Measurements from ENCODE around the gene SYT2.
A peak's percentile ranks its signal among the peaks of the same experiment; 100 is the strongest.
"Not testable (repeated sequence)": the region's sequence is repeated elsewhere in the genome, so short reads cannot be mapped to it uniquely, and the experiment has no call there.

Gene SYT2

DNA sequence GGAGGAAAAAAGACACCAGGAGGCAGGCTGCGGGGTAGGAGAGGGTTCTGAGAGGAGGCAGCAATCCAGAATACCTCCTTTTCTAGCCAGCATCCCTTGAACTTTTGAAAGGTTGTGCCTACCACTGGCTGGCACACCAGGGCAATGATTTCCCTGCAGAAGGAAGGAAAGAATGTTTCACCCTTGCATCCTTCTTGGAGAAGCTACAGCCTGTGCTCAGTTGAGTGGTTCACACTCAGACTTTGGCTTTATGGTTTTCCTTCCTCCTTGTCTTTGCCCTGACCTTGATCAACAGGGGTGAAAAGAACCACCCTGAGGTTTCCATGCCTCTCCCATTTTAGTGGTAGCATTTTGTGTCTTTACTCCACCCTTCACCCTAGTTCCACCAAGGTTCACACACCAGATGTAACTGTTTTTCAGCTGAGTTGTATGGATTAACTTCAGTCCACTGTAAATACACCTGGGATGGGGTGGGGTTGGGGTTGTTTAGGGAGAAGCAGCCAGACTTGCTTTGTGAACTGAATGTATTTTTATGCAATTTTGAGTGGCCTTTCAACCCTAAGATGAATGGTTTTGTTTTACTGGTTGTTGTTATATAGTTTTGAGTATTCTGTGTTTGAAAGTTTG is 122.3 kb downstream of the SYT2 start:
- no peaks in the 10 kb centered on the region for H3K9me3 ChIP-seq (ENCODE audit: control insufficient read depth in 1 of 2, low read length in 2 of 2)
- peaks cover 17 to 26% of the 10 kb centered on the region in 2 donors for H3K36me3 ChIP-seq (ENCODE audit: control insufficient read depth in 1 of 2, insufficient read depth in 2 of 2, low read length in 2 of 2)
- H3K9ac ChIP-seq (ENCODE audit: low read depth in 1 of 2, low read length in 2 of 2) = no peak overlapping the region
- H3K4me3 ChIP-seq (ENCODE audit: low read depth in 1 of 2, low read length in 2 of 2) = no peak overlapping the region
- H3K27me3 ChIP-seq (ENCODE audit: control insufficient read depth in 1 of 2, insufficient read depth in 2 of 2, low read length in 2 of 2) = no peaks in the 10 kb centered on the region
- H3K27ac ChIP-seq (ENCODE audit: low read depth, low read length) = no peak overlapping the region
- H3K4me1 ChIP-seq (ENCODE audit: control insufficient read depth in 1 of 2, insufficient read depth in 2 of 2, low read length in 2 of 2) = peaks cover 0 to 13% of the 10 kb centered on the region in 2 donors

DNA sequence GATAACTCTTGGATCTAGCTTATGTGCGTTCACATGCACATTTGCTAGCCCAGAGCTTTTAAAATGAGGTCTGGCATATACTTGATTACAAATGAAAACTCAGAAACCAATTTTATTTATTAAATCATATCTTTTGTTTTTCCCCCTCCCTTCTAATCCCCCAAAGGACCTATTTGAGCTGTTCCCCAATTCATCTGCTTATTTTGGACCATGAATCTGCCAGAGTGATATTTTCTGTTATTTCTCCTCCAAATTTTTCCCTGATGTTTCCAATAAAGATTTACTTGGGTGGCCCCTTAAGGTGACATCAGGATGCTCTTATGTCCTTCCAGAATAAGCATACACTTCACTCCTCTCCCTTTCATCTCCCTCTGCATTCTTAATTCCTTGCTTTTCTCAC is 123.4 kb downstream of the SYT2 start:
- peaks cover 0 to 13% of the 10 kb centered on the region in 2 donors for H3K4me1 ChIP-seq (ENCODE audit: control insufficient read depth in 1 of 2, insufficient read depth in 2 of 2, low read length in 2 of 2)
- no peaks in the 10 kb centered on the region for H3K27me3 ChIP-seq (ENCODE audit: control insufficient read depth in 1 of 2, insufficient read depth in 2 of 2, low read length in 2 of 2)
- no peak overlapping the region for H3K9ac ChIP-seq (ENCODE audit: low read depth in 1 of 2, low read length in 2 of 2)
- no peak overlapping the region for H3K27ac ChIP-seq (ENCODE audit: low read depth, low read length)
- no peaks in the 10 kb centered on the region for H3K9me3 ChIP-seq (ENCODE audit: control insufficient read depth in 1 of 2, low read length in 2 of 2)
- H3K4me3 ChIP-seq (ENCODE audit: low read depth in 1 of 2, low read length in 2 of 2) = no peak overlapping the region
- peaks cover 21 to 25% of the 10 kb centered on the region in 2 donors for H3K36me3 ChIP-seq (ENCODE audit: control insufficient read depth in 1 of 2, insufficient read depth in 2 of 2, low read length in 2 of 2)

DNA sequence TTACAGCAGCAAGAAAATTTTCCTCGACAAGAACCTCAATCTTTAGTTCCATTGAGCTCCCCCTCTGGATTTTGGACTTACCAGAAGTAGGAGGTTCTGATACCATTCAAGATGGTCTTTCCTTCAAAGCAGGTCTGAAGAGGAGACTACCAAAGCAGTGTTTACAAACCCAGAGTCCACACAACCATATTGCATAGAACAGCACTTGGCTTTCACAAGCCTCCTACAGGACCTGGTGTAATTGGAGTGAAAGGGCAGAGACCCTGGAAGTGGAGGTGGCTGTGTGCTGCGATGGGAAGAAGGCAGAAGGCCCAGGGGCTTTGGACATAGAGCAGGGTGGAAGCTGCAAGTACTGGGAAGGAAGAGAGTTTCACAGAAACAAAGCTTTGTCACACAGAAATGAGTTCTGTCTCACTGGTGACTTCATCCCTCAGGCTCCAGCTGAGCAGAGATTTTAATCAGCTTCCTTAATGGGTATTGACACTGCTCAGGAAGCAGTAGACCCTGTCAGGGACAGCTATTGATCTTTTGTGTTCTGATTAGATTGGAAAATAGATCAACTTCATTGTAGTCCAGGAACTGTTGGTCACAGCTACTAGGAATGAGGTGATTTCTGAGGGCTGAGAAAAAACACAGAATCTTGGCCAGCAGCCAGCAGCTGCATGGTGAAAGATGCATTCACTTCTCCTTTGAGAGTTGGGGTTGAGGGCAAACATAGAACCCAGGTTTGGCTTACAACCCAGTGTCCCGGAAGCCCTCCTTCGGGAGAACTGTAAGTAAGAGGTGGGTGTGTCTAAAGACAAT is 124.0 kb downstream of the SYT2 start:
- H3K27ac ChIP-seq (ENCODE audit: low read depth, low read length) = peak overlapping the region; percentile 30
- H3K9me3 ChIP-seq (ENCODE audit: control insufficient read depth in 1 of 2, low read length in 2 of 2) = no peaks in the 10 kb centered on the region
- no peak overlapping the region for H3K4me3 ChIP-seq (ENCODE audit: low read depth in 1 of 2, low read length in 2 of 2)
- peaks cover 27 to 31% of the 10 kb centered on the region in 2 donors for H3K36me3 ChIP-seq (ENCODE audit: control insufficient read depth in 1 of 2, insufficient read depth in 2 of 2, low read length in 2 of 2)
- no peaks in the 10 kb centered on the region for H3K27me3 ChIP-seq (ENCODE audit: control insufficient read depth in 1 of 2, insufficient read depth in 2 of 2, low read length in 2 of 2)
- no peak overlapping the region for H3K9ac ChIP-seq (ENCODE audit: low read depth in 1 of 2, low read length in 2 of 2)
- H3K4me1 ChIP-seq (ENCODE audit: control insufficient read depth in 1 of 2, insufficient read depth in 2 of 2, low read length in 2 of 2) = peaks cover 0 to 13% of the 10 kb centered on the region in 2 donors

DNA sequence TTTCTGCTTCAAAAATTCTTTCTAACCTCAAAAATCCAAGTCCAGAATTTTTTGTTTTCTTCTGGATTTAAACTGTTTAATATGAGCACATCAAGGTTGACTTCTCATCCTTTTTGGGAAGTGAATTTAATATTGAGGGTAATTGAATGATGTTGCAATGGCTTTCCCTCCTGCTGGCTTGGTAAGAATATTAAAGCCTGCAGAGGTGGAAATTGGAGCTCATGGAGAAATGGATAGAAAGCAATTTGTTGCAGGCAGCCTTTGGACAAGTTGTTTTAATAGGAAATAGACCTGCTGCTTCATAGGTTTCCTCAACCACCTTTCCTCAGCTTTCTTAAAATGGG is 124.7 kb downstream of the SYT2 start:
- Histone ChIP-seq H3K4me1 (ENCODE audit: control insufficient read depth in 1 of 2, insufficient read depth in 2 of 2, low read length in 2 of 2) (peaks cover 0 to 13% of the 10 kb centered on the region in 2 donors), H3K27me3 (ENCODE audit: control insufficient read depth in 1 of 2, insufficient read depth in 2 of 2, low read length in 2 of 2) (no peaks in the 10 kb centered on the region), H3K27ac (ENCODE audit: low read depth, low read length) (no peak overlapping the region)

DNA sequence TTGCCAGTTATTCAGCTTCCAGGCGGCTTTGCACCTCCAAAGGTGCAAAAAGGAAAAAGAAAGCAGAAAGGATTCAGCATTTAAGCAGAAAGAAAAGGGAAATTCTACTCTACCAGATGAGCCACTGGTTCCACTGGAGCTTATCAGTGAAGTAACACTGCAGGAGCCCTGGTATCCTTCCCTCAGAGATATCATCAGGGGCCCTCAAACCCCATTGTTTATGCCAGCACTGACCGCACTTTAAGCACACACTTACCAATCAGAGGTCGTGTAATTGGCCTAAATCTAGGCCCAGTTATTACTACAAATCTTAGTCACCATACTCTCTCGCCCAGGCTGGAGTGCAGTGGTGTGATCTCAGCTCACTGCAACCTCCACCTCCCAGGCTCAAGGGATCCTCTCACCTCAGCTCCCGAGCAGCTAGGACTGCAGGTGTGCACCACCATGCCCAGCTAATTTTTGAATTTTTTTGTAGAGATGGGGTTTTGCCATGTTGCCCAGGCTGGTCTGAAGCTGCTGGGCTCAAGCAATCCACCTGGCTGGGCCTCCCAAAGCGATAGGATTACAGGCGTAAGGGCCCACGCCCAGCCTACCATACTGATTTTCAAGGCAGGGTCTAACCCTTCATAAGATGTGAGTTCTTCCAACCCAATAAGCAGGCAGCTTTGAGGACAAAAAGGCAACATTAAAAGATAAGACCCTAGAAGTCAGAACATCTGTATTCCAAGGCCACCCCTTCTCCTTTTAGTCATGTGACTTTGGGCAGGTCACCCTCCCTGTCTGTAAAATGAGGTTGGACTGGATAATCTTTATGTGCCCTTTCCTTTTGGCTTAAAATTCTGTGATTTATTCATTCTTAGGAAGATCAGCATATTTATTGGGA is 125.3 kb downstream of the SYT2 start:
- no peak overlapping the region for H3K27ac ChIP-seq (ENCODE audit: low read depth, low read length)
- peaks cover 36 to 42% of the 10 kb centered on the region in 2 donors for H3K36me3 ChIP-seq (ENCODE audit: control insufficient read depth in 1 of 2, insufficient read depth in 2 of 2, low read length in 2 of 2)
- H3K4me1 ChIP-seq (ENCODE audit: control insufficient read depth in 1 of 2, insufficient read depth in 2 of 2, low read length in 2 of 2) = peaks cover 0 to 13% of the 10 kb centered on the region in 2 donors
- H3K9ac ChIP-seq (ENCODE audit: low read depth in 1 of 2, low read length in 2 of 2) = no peak overlapping the region
- no peaks in the 10 kb centered on the region for H3K27me3 ChIP-seq (ENCODE audit: control insufficient read depth in 1 of 2, insufficient read depth in 2 of 2, low read length in 2 of 2)
- H3K9me3 ChIP-seq (ENCODE audit: control insufficient read depth in 1 of 2, low read length in 2 of 2) = no peaks in the 10 kb centered on the region
- no peak overlapping the region for H3K4me3 ChIP-seq (ENCODE audit: low read depth in 1 of 2, low read length in 2 of 2)

More for the DNA sequence above, 124.7 kb downstream of the SYT2 start:
- Histone ChIP-seq H3K36me3 (ENCODE audit: control insufficient read depth in 1 of 2, insufficient read depth in 2 of 2, low read length in 2 of 2) (peaks cover 30 to 38% of the 10 kb centered on the region in 2 donors), H3K9me3 (ENCODE audit: control insufficient read depth in 1 of 2, low read length in 2 of 2) (no peaks in the 10 kb centered on the region), H3K4me3 (ENCODE audit: low read depth in 1 of 2, low read length in 2 of 2) (no peak overlapping the region), H3K9ac (ENCODE audit: low read depth in 1 of 2, low read length in 2 of 2) (no peak overlapping the region)

DNA sequence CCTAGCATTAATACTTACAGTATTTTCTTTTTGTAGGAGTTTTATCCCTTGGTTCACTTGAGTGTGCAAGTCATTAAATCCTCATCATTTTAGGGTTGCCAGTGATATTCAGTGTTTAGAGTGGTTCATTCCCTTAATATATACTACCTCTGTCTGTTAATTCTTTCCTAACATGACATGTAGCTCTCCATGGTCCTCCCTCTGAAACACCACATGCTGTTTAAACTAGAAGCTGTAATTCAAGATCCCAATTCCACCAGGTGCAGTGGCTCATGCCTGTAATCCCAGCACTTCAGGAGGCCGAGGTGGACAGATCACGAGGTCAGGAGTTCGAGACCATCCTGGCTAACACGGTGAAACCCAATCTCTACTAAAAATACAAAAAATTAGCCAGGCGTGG is 127.9 kb downstream of the SYT2 start:
- not testable (repeated sequence) for H3K27ac ChIP-seq (ENCODE audit: low read depth, low read length); H3K4me3 ChIP-seq (ENCODE audit: low read depth in 1 of 2, low read length in 2 of 2); H3K27me3 ChIP-seq (ENCODE audit: control insufficient read depth in 1 of 2, insufficient read depth in 2 of 2, low read length in 2 of 2); H3K4me1 ChIP-seq (ENCODE audit: control insufficient read depth in 1 of 2, insufficient read depth in 2 of 2, low read length in 2 of 2); H3K9ac ChIP-seq (ENCODE audit: low read depth in 1 of 2, low read length in 2 of 2); H3K9me3 ChIP-seq (ENCODE audit: control insufficient read depth in 1 of 2, low read length in 2 of 2)
- H3K36me3 ChIP-seq (ENCODE audit: control insufficient read depth in 1 of 2, insufficient read depth in 2 of 2, low read length in 2 of 2) = peaks cover 36 to 42% of the 10 kb centered on the region in 2 donors

DNA sequence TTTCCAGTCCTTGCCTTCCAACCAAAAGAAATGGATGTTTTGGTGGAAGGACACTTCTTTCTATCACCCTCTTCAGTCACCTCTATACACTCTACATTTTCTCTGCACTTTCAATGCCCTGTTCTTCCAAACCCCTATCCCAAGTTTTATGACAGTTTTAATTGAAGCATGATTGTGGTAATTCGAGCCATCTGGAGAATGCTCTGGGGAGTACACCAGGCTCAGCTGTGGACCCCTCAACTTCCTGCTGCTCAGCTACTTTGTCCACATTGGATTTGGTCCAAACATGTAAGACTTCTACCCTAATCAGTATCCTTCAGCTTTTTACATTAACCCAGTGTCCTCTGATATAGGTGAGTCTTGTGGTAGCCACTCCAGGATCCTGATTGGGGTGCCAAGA is 129.6 kb downstream of the SYT2 start:
- H3K4me3 ChIP-seq (ENCODE audit: low read depth in 1 of 2, low read length in 2 of 2) = no peak overlapping the region
- H3K27me3 ChIP-seq (ENCODE audit: control insufficient read depth in 1 of 2, insufficient read depth in 2 of 2, low read length in 2 of 2) = no peaks in the 10 kb centered on the region
- peaks cover 33 to 47% of the 10 kb centered on the region in 2 donors for H3K36me3 ChIP-seq (ENCODE audit: control insufficient read depth in 1 of 2, insufficient read depth in 2 of 2, low read length in 2 of 2)
- peaks cover 0 to 10% of the 10 kb centered on the region in 2 donors for H3K4me1 ChIP-seq (ENCODE audit: control insufficient read depth in 1 of 2, insufficient read depth in 2 of 2, low read length in 2 of 2)
- no peak overlapping the region for H3K9ac ChIP-seq (ENCODE audit: low read depth in 1 of 2, low read length in 2 of 2)
- H3K27ac ChIP-seq (ENCODE audit: low read depth, low read length) = no peak overlapping the region
- no peaks in the 10 kb centered on the region for H3K9me3 ChIP-seq (ENCODE audit: control insufficient read depth in 1 of 2, low read length in 2 of 2)

DNA sequence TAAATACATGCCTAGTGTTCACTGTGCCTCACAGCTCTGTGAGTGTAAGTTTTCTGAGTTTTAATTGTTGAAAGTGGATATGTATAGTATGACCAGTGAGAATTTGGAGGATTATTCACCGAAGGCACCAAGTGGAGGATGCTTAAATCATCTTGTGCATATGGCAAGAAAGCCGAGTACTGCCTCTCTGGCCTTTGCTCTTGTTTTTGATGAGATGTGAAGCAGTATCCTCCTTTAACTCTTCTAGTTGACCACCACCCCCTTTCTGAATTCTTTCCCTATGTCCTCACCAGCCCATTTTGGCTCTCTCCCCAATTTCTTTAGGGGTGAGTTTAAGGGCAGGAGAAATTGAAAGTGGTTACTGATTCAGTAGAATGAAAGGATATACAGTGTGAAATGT is 130.4 kb downstream of the SYT2 start:
- Histone ChIP-seq H3K9me3 (ENCODE audit: control insufficient read depth in 1 of 2, low read length in 2 of 2) (no peaks in the 10 kb centered on the region), H3K9ac (ENCODE audit: low read depth in 1 of 2, low read length in 2 of 2) (no peak overlapping the region), H3K4me1 (ENCODE audit: control insufficient read depth in 1 of 2, insufficient read depth in 2 of 2, low read length in 2 of 2) (peaks cover 0 to 10% of the 10 kb centered on the region in 2 donors), H3K36me3 (ENCODE audit: control insufficient read depth in 1 of 2, insufficient read depth in 2 of 2, low read length in 2 of 2) (peaks cover 38 to 50% of the 10 kb centered on the region in 2 donors), H3K4me3 (ENCODE audit: low read depth in 1 of 2, low read length in 2 of 2) (no peak overlapping the region), H3K27me3 (ENCODE audit: control insufficient read depth in 1 of 2, insufficient read depth in 2 of 2, low read length in 2 of 2) (no peaks in the 10 kb centered on the region), H3K27ac (ENCODE audit: low read depth, low read length) (peak overlapping the region; percentile 44)

DNA sequence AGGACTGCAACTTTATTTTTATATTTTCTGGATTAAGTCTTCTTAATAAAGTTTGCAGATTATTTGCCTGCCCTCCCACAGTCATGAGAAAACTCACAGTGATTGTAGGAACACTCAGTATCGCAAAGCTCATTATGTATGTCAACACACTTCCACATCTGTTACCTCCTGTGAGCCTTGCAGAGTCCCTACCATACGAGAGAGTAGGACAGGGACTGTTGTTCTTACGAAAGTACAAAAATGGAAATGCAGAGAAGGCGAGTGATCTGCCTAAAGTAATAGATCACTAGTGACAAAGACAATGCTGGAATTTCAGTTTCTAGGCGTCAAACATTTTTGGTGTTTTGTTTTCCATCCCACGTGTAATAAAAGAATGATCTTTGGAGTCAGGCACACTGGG is 131.7 kb downstream of the SYT2 start:
- Histone ChIP-seq H3K27me3 (ENCODE audit: control insufficient read depth in 1 of 2, insufficient read depth in 2 of 2, low read length in 2 of 2) (no peaks in the 10 kb centered on the region), H3K27ac (ENCODE audit: low read depth, low read length) (peak overlapping the region; percentile 46), H3K4me3 (ENCODE audit: low read depth in 1 of 2, low read length in 2 of 2) (no peak overlapping the region), H3K9ac (ENCODE audit: low read depth in 1 of 2, low read length in 2 of 2) (no peak overlapping the region), H3K36me3 (ENCODE audit: control insufficient read depth in 1 of 2, insufficient read depth in 2 of 2, low read length in 2 of 2) (peaks cover 30 to 41% of the 10 kb centered on the region in 2 donors), H3K4me1 (ENCODE audit: control insufficient read depth in 1 of 2, insufficient read depth in 2 of 2, low read length in 2 of 2) (peaks cover 0 to 10% of the 10 kb centered on the region in 2 donors), H3K9me3 (ENCODE audit: control insufficient read depth in 1 of 2, low read length in 2 of 2) (no peaks in the 10 kb centered on the region)
